ENCODE data around the gene FIGNL2.

FIGNL2 gene

GRCh38 chr12:51874000-51874399, 25.5 kb upstream of the FIGNL2 start:
- no peak for DNase-seq (ENCODE audit: low read depth in 2 of 2)

- no peak for DNase-seq (ENCODE audit: low read depth in 2 of 2)
These were observed 24.9 kb upstream of the FIGNL2 start for GRCh38 chr12:51873251-51873994.

DNA sequence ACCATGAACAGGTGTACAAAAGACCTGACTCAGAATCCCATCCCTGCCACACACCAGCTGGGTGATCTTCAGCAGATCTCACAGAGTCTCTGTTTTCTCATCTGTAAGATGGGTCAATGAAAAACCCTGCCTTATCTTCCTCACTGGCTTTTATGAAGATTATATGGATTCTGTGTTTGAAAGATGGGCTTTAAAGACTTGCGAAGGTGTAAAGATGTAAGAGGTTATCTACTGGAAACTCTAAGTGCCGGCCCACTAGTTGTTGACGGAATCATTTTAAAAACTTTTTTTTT, 24.1 kb upstream of the FIGNL2 start:
- DNase-seq (ENCODE audit: low read depth in 2 of 2): no peak

- DNase-seq (ENCODE audit: low read depth in 2 of 2): no peak
These were observed 23.6 kb upstream of the FIGNL2 start for GRCh38 chr12:51871918-51872688.

GRCh38 chr12:51871126-51871525, 22.6 kb upstream of the FIGNL2 start:
- DNase-seq (ENCODE audit: low read depth in 2 of 2): no peak

DNA sequence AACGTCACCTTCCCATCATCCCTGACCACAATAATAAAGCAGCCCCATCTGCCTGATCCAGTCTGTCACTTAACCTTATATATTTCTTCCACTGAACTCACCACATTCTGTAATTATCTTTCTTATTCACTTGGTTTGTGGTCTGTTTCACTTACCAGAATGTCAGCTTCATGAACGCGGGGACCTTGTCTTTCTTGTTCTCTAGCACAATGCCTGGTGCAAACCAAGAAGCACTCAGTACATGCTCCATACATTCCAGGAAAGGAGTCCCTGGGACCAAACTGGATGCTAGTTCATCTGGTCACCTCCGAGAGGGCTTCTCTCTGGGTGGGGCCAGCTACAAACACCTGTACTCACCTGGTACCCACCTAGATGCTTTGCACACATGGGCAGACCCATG, 22.0 kb upstream of the FIGNL2 start:
- DNase-seq (ENCODE audit: low read depth in 2 of 2): no peak

- DNase-seq (ENCODE audit: low read depth in 2 of 2): no peak
These were observed 21.4 kb upstream of the FIGNL2 start for GRCh38 chr12:51869931-51870330.

DNA sequence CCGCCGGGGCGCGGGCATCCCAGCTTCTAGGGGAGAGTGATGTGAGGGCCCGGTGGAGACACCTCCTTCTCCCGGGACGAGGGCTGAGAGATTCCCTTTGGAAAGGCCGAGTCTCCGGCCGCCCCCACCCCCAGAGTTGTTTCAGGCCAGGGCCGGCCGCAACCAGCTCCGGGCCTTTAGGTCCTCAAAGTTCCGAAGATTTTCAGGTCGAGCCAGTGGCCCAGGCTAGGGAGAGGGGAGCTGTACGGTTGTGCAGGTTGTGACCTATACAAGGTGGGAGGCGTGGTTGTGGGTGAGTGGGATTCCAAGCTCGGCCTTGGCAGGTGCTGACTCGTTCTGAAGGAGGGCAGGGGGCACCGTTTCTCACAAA, 21.0 kb upstream of the FIGNL2 start:
- DNase-seq (ENCODE audit: low read depth in 2 of 2): no peak

GRCh38 chr12:51868821-51869495, 20.4 kb upstream of the FIGNL2 start:
- no peak for DNase-seq (ENCODE audit: low read depth in 2 of 2)

GRCh38 chr12:51867796-51868428, 19.4 kb upstream of the FIGNL2 start:
- no peak for DNase-seq (ENCODE audit: low read depth in 2 of 2)

GRCh38 chr12:51867371-51867770, 18.9 kb upstream of the FIGNL2 start:
- no peak for DNase-seq (ENCODE audit: low read depth in 2 of 2)

DNA sequence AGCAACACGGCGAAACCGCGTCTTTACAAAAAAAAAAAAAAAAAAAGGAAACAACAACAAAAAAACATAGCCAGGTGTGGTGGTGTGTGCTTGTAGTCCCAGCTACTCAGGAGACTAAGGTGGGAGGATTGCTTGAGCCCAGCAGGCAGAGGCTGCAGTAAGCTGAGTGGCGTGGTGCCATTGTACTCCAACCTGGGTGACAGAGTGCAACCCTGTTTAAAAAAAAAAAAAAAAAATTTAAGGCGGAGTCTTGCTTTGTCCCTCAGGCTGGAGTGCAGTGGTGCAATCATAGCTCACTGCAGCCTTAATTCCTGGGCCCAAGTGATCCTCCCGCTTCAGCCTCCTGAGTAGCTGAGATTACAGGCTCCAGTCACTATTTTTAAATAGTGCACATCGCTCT, 18.2 kb upstream of the FIGNL2 start:
- DNase-seq (ENCODE audit: low read depth in 2 of 2): no peak

- DNase-seq (ENCODE audit: low read depth in 2 of 2): no peak
These were observed 17.8 kb upstream of the FIGNL2 start for GRCh38 chr12:51866324-51866723.

GRCh38 chr12:51865757-51866270, 17.3 kb upstream of the FIGNL2 start:
- no peak for DNase-seq (ENCODE audit: low read depth in 2 of 2)

DNA sequence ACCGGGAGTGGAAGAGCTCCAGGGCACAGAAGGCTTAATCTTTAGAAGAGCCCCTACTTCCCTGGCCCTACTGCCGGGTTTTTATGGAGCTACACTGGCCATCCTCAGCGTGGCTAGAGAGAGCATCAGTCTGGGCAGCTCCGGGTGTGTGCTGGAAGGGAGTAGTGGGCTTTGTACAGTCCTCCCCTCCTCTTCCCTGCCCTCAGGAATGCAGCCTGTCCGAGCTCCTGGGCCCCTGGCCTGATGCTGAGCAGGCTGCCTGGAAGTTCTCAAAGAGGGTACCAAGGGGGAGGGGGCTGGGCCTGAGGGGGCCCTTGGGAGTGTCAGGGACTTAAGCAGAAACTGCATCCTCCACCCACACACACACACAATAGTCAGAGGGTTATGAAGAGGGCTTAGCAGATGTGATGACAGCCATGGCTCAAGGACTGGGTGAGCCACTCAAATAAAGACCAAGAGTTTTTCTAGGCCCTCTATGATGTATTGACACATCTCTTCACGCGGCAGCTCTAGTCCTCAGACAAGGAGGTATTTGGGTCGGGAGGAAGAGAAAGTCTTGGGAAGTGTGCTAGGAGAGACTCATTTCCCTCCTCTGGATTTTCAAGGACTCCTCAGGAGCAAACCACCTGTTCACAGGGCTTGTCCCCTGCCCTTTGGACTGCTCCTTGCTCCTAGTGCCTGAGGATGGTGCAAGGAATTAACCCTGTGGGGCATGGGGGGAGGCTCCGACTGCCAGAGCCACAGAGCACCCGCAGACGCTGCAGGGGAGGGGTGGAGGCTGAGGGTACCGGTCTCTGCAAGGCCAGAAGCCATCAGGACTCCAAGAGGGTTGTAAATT, 16.5 kb upstream of the FIGNL2 start:
- DNase-seq (ENCODE audit: low read depth in 2 of 2): no peak

DNA sequence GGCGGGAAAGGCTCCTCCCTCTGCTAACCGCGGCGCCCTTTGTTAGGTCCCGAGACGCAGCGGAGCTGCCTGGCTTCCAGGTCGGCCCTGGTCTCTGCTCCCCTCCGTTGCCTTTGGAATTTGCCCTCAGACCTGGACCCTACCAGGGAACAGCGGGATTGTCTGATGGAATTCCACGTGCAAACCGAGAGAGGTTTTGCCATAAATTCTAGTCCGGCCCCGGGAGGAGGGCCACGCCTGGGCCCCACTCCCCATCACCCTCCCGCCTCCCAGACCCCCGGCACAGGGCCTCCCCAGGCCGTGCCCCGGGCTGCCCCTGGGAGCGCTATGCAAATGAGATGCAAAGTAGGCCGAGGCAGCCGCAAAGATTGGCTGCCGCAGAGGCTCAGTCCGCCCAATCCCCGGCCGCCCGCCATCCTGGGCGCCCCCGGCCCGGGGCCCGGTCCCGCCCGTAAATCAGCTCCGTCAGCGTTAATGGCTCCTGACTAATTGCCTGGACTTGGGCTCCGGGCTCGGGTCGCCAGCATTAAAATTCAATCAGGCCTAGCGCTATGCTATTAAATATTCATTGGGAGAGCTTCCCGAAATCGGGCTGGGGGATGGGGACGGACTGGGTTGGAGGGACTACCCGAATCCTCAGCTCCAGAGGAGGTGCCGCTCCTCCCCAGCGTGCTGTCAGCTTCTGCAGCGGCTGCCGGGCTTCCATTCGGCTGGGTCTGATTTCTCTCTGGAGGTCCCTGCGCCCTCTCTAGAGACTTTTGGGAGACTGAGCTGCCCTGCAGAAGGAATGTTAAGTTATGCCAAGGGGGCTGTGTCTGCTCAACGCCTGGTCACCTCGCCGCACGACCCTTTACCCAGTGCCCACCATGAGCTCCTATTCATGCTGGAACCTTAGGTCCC, 15.7 kb upstream of the FIGNL2 start:
- no peak for DNase-seq (ENCODE audit: low read depth in 2 of 2)

GRCh38 chr12:51863363-51863932, 14.9 kb upstream of the FIGNL2 start:
- no peak for DNase-seq (ENCODE audit: low read depth in 2 of 2)

DNA sequence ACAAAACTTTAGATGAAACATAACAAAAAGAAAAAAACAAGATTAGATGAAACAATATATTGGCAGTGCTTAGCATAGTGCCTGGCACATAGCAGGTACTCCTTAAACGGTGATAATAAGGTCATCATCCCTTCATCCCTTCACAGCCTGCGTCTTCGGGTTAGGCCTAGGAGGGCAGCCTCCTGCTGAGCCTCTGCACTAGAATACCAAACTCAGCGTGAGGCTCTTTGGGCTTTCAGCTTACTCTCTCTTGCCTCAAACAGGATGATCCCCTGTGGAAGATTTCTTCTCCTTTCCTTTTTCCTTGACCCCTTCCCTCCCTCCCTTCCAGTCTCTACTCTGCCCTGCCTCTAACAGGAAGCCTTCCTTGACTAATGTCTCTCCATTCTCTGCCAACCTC, 14.4 kb upstream of the FIGNL2 start:
- DNase-seq (ENCODE audit: low read depth in 2 of 2): no peak

DNA sequence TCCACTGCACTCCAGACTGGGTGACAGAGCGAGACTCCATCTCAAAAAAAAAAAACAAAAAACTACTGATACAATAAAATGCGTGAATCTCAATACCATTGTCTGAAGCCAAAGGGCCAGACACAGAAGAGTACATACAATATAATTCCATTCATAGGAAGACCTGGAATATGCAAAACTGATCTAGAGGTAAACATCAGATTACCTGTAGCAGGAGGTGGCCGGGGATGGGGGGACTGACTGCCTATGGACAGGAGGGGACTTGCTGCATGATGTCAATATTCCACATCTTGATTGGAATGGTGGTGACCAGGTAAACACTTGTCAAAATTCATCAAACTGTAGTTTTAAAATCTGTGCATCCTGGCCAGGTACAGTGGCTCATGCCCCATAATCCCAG, 12.5 kb upstream of the FIGNL2 start:
- no peak for DNase-seq (ENCODE audit: low read depth in 2 of 2)

All from stimulated activated CD4-positive, alpha-beta T cell treated with anti-CD3 and anti-CD28 coated beads, Interleukin-1b, Interleukin-23, amount 100 ng/mL, for 4 hours (primary cell).